Astrocyte of the spinal cord (primary cell): ENCODE results near the gene FBXL15.

ENCODE experiments used
- DNase-seq: peaks from one replicate; pipeline ENCODE4 v3.0.0; 2011; ENCODE audit warnings: low read depth, low spot score
- H3K4me3 ChIP-seq: 2 replicates; pipeline ENCODE4 v1.5.1; 2011; ENCODE audit warnings: low read depth, mild to moderate bottlenecking, low read length, moderate library complexity
- in situ Hi-C: cut with HindIII; loops from 2 replicates; pipeline ENCODE4 v1.10.0; 2017; ENCODE audit warnings: low sequenced_read_pairs
- TF ChIP-seq, protein P1 (sequence below): IDR thresholded peaks from 2 replicates; pipeline ENCODE4 v1.5.1; 2012; ENCODE audit warnings: low read depth, mild to moderate bottlenecking, low read length, inconsistent platforms

FBXL15 gene

DNA sequence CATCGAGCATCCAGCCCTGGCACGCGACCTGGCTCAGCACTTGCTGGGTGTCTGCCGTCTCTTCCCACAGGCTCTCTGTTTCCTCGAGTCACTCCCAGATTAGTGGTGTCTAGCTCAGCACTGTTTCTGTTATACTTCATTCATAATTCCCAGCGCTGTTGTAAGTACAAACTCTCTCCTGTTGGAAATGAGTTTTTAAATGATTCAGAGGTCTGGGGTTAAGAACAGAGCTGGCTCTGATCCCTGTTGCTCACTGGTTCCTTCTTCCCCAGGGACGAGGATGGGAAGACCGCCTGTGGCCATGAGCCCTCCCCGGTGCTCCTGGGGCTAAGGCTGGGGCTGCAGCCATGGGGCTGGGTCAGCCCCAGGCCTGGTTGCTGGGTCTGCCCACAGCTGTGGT is 48.0 kb downstream of the FBXL15 start:
- in situ Hi-C loops, result no loop called here
- no peak for DNase-seq
- no peak overlapping the region for H3K4me3 ChIP-seq
- TF ChIP-seq, protein P1, sequence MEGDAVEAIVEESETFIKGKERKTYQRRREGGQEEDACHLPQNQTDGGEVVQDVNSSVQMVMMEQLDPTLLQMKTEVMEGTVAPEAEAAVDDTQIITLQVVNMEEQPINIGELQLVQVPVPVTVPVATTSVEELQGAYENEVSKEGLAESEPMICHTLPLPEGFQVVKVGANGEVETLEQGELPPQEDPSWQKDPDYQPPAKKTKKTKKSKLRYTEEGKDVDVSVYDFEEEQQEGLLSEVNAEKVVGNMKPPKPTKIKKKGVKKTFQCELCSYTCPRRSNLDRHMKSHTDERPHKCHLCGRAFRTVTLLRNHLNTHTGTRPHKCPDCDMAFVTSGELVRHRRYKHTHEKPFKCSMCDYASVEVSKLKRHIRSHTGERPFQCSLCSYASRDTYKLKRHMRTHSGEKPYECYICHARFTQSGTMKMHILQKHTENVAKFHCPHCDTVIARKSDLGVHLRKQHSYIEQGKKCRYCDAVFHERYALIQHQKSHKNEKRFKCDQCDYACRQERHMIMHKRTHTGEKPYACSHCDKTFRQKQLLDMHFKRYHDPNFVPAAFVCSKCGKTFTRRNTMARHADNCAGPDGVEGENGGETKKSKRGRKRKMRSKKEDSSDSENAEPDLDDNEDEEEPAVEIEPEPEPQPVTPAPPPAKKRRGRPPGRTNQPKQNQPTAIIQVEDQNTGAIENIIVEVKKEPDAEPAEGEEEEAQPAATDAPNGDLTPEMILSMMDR, result no peak

DNA sequence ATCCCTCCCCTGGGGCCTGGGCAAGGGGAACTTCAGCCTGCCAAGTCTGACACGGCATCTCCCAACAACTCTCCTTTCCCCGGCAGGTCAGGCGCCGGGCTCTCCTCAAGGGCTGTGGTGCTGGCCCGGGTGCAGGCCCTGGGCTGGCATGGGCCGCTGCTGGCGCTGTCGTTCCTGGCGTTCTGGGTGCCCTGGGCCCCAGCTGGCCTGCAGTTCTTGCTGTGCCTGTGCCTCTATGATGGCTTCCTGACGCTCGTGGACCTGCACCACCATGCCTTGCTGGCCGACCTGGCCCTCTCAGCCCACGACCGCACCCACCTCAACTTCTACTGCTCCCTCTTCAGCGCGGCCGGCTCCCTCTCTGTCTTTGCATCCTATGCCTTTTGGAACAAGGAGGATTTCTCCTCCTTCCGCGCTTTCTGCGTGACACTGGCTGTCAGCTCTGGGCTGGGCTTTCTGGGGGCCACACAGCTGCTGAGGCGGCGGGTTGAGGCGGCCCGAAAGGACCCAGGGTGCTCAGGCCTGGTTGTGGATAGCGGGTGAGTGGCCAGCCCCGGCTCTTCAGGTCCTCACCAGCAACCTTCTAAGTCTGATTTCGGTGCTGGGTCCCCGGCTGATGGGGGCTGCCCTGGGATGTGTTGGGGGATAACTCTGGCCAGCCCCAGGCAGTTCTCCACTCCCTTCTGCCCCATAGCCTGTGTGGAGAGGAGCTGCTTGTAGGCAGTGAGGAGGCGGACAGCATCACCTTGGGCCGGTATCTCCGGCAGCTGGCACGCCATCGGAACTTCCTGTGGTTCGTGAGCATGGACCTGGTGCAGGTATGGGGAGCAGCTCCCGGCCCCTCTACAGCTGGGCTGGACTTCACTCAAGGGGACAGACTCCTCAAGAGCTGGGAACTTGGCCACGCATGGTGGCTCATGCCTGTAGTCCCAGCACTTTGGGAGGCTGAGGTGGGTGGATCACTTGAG is 50.2 kb downstream of the FBXL15 start:
- DNase-seq, result no peak
- in situ Hi-C loops, result no loop called here
- TF ChIP-seq, protein P1, result no peak

More for the DNA sequence above, 50.2 kb downstream of the FBXL15 start:
- no peak overlapping the region for H3K4me3 ChIP-seq
